ENCODE data around the gene COX6A1. TPM values are rescaled to one million over a fixed set of nuclear protein-coding genes. Genes with fewer than 3 reads are reported as not detected.

Gene COX6A1
- total RNA-seq = 231 TPM

GRCh38 chr12:120437735-120438494, at the start of gene COX6A1:
COX6A1 (plus strand) TSS chr12:120438113; CDS start chr12:120438127, 14 bp downstream.
- Histone ChIP-seq H3K4me3 (ENCODE audit: low read length in 3 of 3) (peak within 1 kb of the TSS; percentile 95 to 98 (median 96)), H3K9me3 (ENCODE audit: control insufficient read depth in 3 of 3, low read length in 3 of 3) (no peaks in the 10 kb centered on the region), H3K9ac (ENCODE audit: low read depth in 1 of 3, low read length in 3 of 3) (peak within 1 kb of the TSS; percentile 88 to 92 (median 88)), H3K4me1 (ENCODE audit: control insufficient read depth in 3 of 3, insufficient read depth in 3 of 3, low read length in 3 of 3) (peaks cover 12 to 22% (median 18%) of the 10 kb centered on the region in 3 donors), H3K27ac (ENCODE audit: low read depth, low read length) (peak within 1 kb of the TSS; percentile 80), H3K36me3 (ENCODE audit: control insufficient read depth in 3 of 3, insufficient read depth in 3 of 3, low read length in 3 of 3) (peaks cover 13 to 15% (median 15%) of the 10 kb centered on the region in 3 donors), H3K27me3 (ENCODE audit: control insufficient read depth in 3 of 3, insufficient read depth in 3 of 3, low read length in 3 of 3) (peaks cover 0 to 3% (median 0%) of the 10 kb centered on the region in 3 donors)

GRCh38 chr12:120388691-120389481, 49.0 kb upstream of the COX6A1 start:
- Histone ChIP-seq H3K36me3 (ENCODE audit: control insufficient read depth in 3 of 3, insufficient read depth in 3 of 3, low read length in 3 of 3) (no peaks in the 10 kb centered on the region), H3K9ac (ENCODE audit: low read depth in 1 of 3, low read length in 3 of 3) (no peak overlapping the region), H3K27ac (ENCODE audit: low read depth, low read length) (no peak overlapping the region), H3K4me1 (ENCODE audit: control insufficient read depth in 3 of 3, insufficient read depth in 3 of 3, low read length in 3 of 3) (peaks cover 0 to 5% (median 0%) of the 10 kb centered on the region in 3 donors), H3K4me3 (ENCODE audit: low read length in 3 of 3) (peak overlapping the region in 1 of 3 donors; percentile 22), H3K27me3 (ENCODE audit: control insufficient read depth in 3 of 3, insufficient read depth in 3 of 3, low read length in 3 of 3) (peaks cover 22 to 25% (median 23%) of the 10 kb centered on the region in 3 donors), H3K9me3 (ENCODE audit: control insufficient read depth in 3 of 3, low read length in 3 of 3) (no peaks in the 10 kb centered on the region)

- H3K27ac ChIP-seq (ENCODE audit: low read depth, low read length) = no peak overlapping the region
- H3K36me3 ChIP-seq (ENCODE audit: control insufficient read depth in 3 of 3, insufficient read depth in 3 of 3, low read length in 3 of 3) = no peaks in the 10 kb centered on the region
- H3K4me1 ChIP-seq (ENCODE audit: control insufficient read depth in 3 of 3, insufficient read depth in 3 of 3, low read length in 3 of 3) = peaks cover 0 to 5% (median 0%) of the 10 kb centered on the region in 3 donors
- H3K4me3 ChIP-seq (ENCODE audit: low read length in 3 of 3) = no peak overlapping the region
- no peaks in the 10 kb centered on the region for H3K9me3 ChIP-seq (ENCODE audit: control insufficient read depth in 3 of 3, low read length in 3 of 3)
- peaks cover 25 to 37% (median 35%) of the 10 kb centered on the region in 3 donors for H3K27me3 ChIP-seq (ENCODE audit: control insufficient read depth in 3 of 3, insufficient read depth in 3 of 3, low read length in 3 of 3)
- no peak overlapping the region for H3K9ac ChIP-seq (ENCODE audit: low read depth in 1 of 3, low read length in 3 of 3)
These were observed 47.3 kb upstream of the COX6A1 start for GRCh38 chr12:120390540-120391120.

GRCh38 chr12:120394483-120395367, 43.2 kb upstream of the COX6A1 start:
- H3K9me3 ChIP-seq (ENCODE audit: control insufficient read depth in 3 of 3, low read length in 3 of 3) = no peaks in the 10 kb centered on the region
- peaks cover 15 to 35% (median 30%) of the 10 kb centered on the region in 3 donors for H3K27me3 ChIP-seq (ENCODE audit: control insufficient read depth in 3 of 3, insufficient read depth in 3 of 3, low read length in 3 of 3)
- no peak overlapping the region for H3K4me3 ChIP-seq (ENCODE audit: low read length in 3 of 3)
- H3K9ac ChIP-seq (ENCODE audit: low read depth in 1 of 3, low read length in 3 of 3) = no peak overlapping the region
- H3K36me3 ChIP-seq (ENCODE audit: control insufficient read depth in 3 of 3, insufficient read depth in 3 of 3, low read length in 3 of 3) = no peaks in the 10 kb centered on the region
- no peaks in the 10 kb centered on the region for H3K4me1 ChIP-seq (ENCODE audit: control insufficient read depth in 3 of 3, insufficient read depth in 3 of 3, low read length in 3 of 3)
- H3K27ac ChIP-seq (ENCODE audit: low read depth, low read length) = no peak overlapping the region

GRCh38 chr12:120397824-120398540, 39.9 kb upstream of the COX6A1 start:
- no peak overlapping the region for H3K9ac ChIP-seq (ENCODE audit: low read depth in 1 of 3, low read length in 3 of 3)
- H3K27ac ChIP-seq (ENCODE audit: low read depth, low read length) = no peak overlapping the region
- peaks cover 14 to 36% (median 30%) of the 10 kb centered on the region in 3 donors for H3K27me3 ChIP-seq (ENCODE audit: control insufficient read depth in 3 of 3, insufficient read depth in 3 of 3, low read length in 3 of 3)

GRCh38 chr12:120399531-120399930, 38.4 kb upstream of the COX6A1 start:
- H3K27me3 ChIP-seq (ENCODE audit: control insufficient read depth in 3 of 3, insufficient read depth in 3 of 3, low read length in 3 of 3) = peaks cover 6 to 26% (median 21%) of the 10 kb centered on the region in 3 donors

More at GRCh38 chr12:120397824-120398540, 39.9 kb upstream of the COX6A1 start:
- H3K36me3 ChIP-seq (ENCODE audit: control insufficient read depth in 3 of 3, insufficient read depth in 3 of 3, low read length in 3 of 3) = no peaks in the 10 kb centered on the region
- no peaks in the 10 kb centered on the region for H3K4me1 ChIP-seq (ENCODE audit: control insufficient read depth in 3 of 3, insufficient read depth in 3 of 3, low read length in 3 of 3)
- no peak overlapping the region for H3K4me3 ChIP-seq (ENCODE audit: low read length in 3 of 3)
- H3K9me3 ChIP-seq (ENCODE audit: control insufficient read depth in 3 of 3, low read length in 3 of 3) = no peaks in the 10 kb centered on the region

GRCh38 chr12:120402217-120402616, 35.7 kb upstream of the COX6A1 start:
- H3K27ac ChIP-seq (ENCODE audit: low read depth, low read length) = no peak overlapping the region
- no peaks in the 10 kb centered on the region for H3K9me3 ChIP-seq (ENCODE audit: control insufficient read depth in 3 of 3, low read length in 3 of 3)

More at GRCh38 chr12:120399531-120399930, 38.4 kb upstream of the COX6A1 start:
- H3K4me1 ChIP-seq (ENCODE audit: control insufficient read depth in 3 of 3, insufficient read depth in 3 of 3, low read length in 3 of 3) = no peaks in the 10 kb centered on the region
- H3K9me3 ChIP-seq (ENCODE audit: control insufficient read depth in 3 of 3, low read length in 3 of 3) = no peaks in the 10 kb centered on the region
- no peak overlapping the region for H3K27ac ChIP-seq (ENCODE audit: low read depth, low read length)
- H3K36me3 ChIP-seq (ENCODE audit: control insufficient read depth in 3 of 3, insufficient read depth in 3 of 3, low read length in 3 of 3) = no peaks in the 10 kb centered on the region
- H3K9ac ChIP-seq (ENCODE audit: low read depth in 1 of 3, low read length in 3 of 3) = no peak overlapping the region
- no peak overlapping the region for H3K4me3 ChIP-seq (ENCODE audit: low read length in 3 of 3)

GRCh38 chr12:120403869-120404268, 34.0 kb upstream of the COX6A1 start:
- H3K9me3 ChIP-seq (ENCODE audit: control insufficient read depth in 3 of 3, low read length in 3 of 3) = no peaks in the 10 kb centered on the region
- no peak overlapping the region for H3K4me3 ChIP-seq (ENCODE audit: low read length in 3 of 3)
- no peaks in the 10 kb centered on the region for H3K4me1 ChIP-seq (ENCODE audit: control insufficient read depth in 3 of 3, insufficient read depth in 3 of 3, low read length in 3 of 3)
- H3K27me3 ChIP-seq (ENCODE audit: control insufficient read depth in 3 of 3, insufficient read depth in 3 of 3, low read length in 3 of 3) = peaks cover under 1 to 6% (median 4%) of the 10 kb centered on the region in 3 donors
- no peaks in the 10 kb centered on the region for H3K36me3 ChIP-seq (ENCODE audit: control insufficient read depth in 3 of 3, insufficient read depth in 3 of 3, low read length in 3 of 3)
- no peak overlapping the region for H3K27ac ChIP-seq (ENCODE audit: low read depth, low read length)
- H3K9ac ChIP-seq (ENCODE audit: low read depth in 1 of 3, low read length in 3 of 3) = no peak overlapping the region

More at GRCh38 chr12:120402217-120402616, 35.7 kb upstream of the COX6A1 start:
- Histone ChIP-seq H3K9ac (ENCODE audit: low read depth in 1 of 3, low read length in 3 of 3) (no peak overlapping the region), H3K27me3 (ENCODE audit: control insufficient read depth in 3 of 3, insufficient read depth in 3 of 3, low read length in 3 of 3) (peaks cover 4 to 19% (median 12%) of the 10 kb centered on the region in 3 donors), H3K36me3 (ENCODE audit: control insufficient read depth in 3 of 3, insufficient read depth in 3 of 3, low read length in 3 of 3) (no peaks in the 10 kb centered on the region), H3K4me3 (ENCODE audit: low read length in 3 of 3) (no peak overlapping the region), H3K4me1 (ENCODE audit: control insufficient read depth in 3 of 3, insufficient read depth in 3 of 3, low read length in 3 of 3) (no peaks in the 10 kb centered on the region)
